Body of pancreas (tissue), 4 donors: ENCODE data around the gene TMED4. TPM values are rescaled to one million over a fixed set of nuclear protein-coding genes. Genes with fewer than 3 reads are reported as not detected.

Source experiments
- ATAC-seq: fragments of 150-250 bp; one replicate; pipeline ENCODE4 v1.9.1; 2016
- DNase-seq, 4 donors: peaks; one replicate each; pipeline ENCODE4 v3.0.0-alpha.2; 2019
- H3K27ac ChIP-seq, 4 donors: fragments of 200-600 bp; sonication (generic); 1 replicate in 3 of 4; 2 replicates in 1 of 4; pipeline versions ENCODE4 v1.5.1 to v1.6.1; 2016 to 2019; ENCODE audit warnings: mild to moderate bottlenecking in 1 of 4, mixed read lengths in 1 of 4, moderate library complexity in 1 of 4
- H3K27me3 ChIP-seq, 2 donors: fragments of 200-600 bp; sonication (generic); one replicate each; pipeline ENCODE4 v1.6.0; 2016; ENCODE audit warnings: mild to moderate bottlenecking in 1 of 2
- H3K36me3 ChIP-seq, 2 donors: fragments of 200-600 bp; sonication (generic); replicated peaks in 1 of 2; 2 replicates each; pipeline ENCODE4 v1.5.1; 2016; ENCODE audit warnings: low read depth in 2 of 2; ENCODE audit not compliant: insufficient read depth in 1 of 2
- H3K4me1 ChIP-seq: fragments of 200-600 bp; sonication (generic); one replicate; pipeline ENCODE4 v1.6.0; 2016
- H3K4me3 ChIP-seq, 2 donors: fragments of 200-600 bp; sonication (generic); 1 replicate in 1 of 2; 2 replicates in 1 of 2; pipeline ENCODE4 v1.5.1; 2016 to 2019
- H3K9me3 ChIP-seq, 3 donors: fragments of 200-600 bp; sonication (generic); 1 replicate in 2 of 3; 2 replicates in 1 of 3; pipeline ENCODE4 v1.5.1; 2016
- POLR2A ChIP-seq, 3 donors: fragments of 450-650 bp; IDR thresholded peaks; one replicate each; pipeline ENCODE4 v1.6.1; 2016; ENCODE audit warnings: antibody characterized with exemption in 3 of 3, mild to moderate bottlenecking in 2 of 3
- whole genome bisulfite sequencing, 2 donors: methylation state at CpG; one replicate each; pipeline ENCODE4 v1.1.5; 2017; 5-methylcytosine and 5-hydroxymethylcytosine counted together
- intact Hi-C: fragments of 100-400 bp; cut with DNase I; formaldehyde crosslinking; loops from one replicate; pipeline ENCODE4 v1.15.1; 2023
- total RNA-seq, 2 donors: library from RNA; depleted of rRNA; stranded (reverse); fragments of >200 nt; gene quantifications; one replicate each; pipeline ENCODE4 v1.1.0, GENCODE V29; 2016
- TF ChIP-seq, protein P1 (sequence below), 7 experiments: fragments of 450-650 bp in 4 of 7; fragments of 200-600 bp in 3 of 7; sonication (generic) in 3 of 7; IDR thresholded peaks; one replicate each; pipeline ENCODE4 v1.5.1; 2016 to 2019; ENCODE audit warnings: antibody characterized with exemption in 7 of 7

TMED4 gene
- total RNA-seq, 2 donors from 2014 or later = 52.4 to 65.6 TPM

DNA sequence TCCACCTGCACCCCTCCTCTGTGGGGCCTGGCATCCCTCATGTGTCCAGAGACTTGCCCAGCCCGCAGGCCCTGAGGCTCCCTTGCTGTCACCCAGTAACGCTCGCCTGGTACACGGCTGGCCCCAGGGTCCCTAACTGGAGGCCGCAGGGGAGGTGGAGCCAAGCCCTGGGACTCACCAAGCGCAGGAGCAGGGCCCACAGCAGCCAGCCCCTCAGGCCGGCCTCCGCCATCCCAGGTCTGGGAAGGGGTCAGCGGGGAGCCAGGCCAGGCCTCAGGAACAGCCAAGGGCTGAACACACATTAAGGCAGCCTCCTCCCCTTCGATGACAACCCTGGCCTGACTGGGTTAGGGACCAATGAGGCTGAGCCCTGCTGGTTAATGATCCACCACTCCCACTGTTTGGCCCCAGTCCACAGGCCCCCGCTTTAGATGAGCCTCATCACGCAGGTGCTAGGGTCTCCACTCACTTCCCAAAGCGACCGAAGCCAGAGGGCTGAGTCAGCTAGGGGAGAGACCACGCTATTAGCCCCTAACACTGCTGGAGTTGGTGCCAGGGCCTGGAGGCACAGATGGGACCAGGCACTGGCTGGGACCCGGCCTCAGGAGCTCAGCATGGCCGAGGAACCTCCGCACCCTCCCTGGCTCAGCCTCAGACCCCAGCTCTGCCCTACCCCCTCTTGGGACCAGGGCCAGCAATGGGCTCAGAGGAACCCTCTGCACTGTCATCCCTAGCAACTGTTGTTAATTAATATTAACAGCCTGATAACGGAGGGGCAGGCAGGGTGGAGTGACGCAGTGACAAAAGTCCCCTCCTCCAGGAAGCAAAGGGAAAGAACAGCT lies 40.8 kb downstream of the TMED4 start, which contains the start of gene NPC1L1:
NPC1L1 (minus strand) TSS at position 303 of the 842 bp plus-strand sequence; CDS start at position 232, 71 bp downstream.
- WGBS, 2 donors = 60% methylated on average over 20 of the region's 20 CpGs; no CpG with 5 or more reads in 1 of the 2 donors
- no peak within 1 kb of the TSS for H3K27ac ChIP-seq
- DNase-seq = peak in 1 of 4 donors; percentile 45
- no peaks in the 10 kb centered on the region for H3K36me3 ChIP-seq
- no peaks in the 10 kb centered on the region for H3K4me1 ChIP-seq
- ATAC-seq = peak; percentile 50
- intact Hi-C loops = no loop called here
- no peaks in the 10 kb centered on the region for H3K9me3 ChIP-seq
- H3K27me3 ChIP-seq = no peaks in the 10 kb centered on the region
- no peak for TF ChIP-seq POLR2A (IDR thresholded peaks at IDR 0.05)
- TF ChIP-seq, protein P1, sequence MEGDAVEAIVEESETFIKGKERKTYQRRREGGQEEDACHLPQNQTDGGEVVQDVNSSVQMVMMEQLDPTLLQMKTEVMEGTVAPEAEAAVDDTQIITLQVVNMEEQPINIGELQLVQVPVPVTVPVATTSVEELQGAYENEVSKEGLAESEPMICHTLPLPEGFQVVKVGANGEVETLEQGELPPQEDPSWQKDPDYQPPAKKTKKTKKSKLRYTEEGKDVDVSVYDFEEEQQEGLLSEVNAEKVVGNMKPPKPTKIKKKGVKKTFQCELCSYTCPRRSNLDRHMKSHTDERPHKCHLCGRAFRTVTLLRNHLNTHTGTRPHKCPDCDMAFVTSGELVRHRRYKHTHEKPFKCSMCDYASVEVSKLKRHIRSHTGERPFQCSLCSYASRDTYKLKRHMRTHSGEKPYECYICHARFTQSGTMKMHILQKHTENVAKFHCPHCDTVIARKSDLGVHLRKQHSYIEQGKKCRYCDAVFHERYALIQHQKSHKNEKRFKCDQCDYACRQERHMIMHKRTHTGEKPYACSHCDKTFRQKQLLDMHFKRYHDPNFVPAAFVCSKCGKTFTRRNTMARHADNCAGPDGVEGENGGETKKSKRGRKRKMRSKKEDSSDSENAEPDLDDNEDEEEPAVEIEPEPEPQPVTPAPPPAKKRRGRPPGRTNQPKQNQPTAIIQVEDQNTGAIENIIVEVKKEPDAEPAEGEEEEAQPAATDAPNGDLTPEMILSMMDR (IDR thresholded peaks at IDR 0.05) = no peak
- H3K4me3 ChIP-seq = no peak within 1 kb of the TSS

GRCh38 chr7:44540592-44541027 lies 41.4 kb downstream of the TMED4 start:
- Histone ChIP-seq H3K27ac (no peak overlapping the region), H3K9me3 (no peaks in the 10 kb centered on the region), H3K27me3 (no peaks in the 10 kb centered on the region), H3K4me1 (no peaks in the 10 kb centered on the region), H3K4me3 (no peak overlapping the region), H3K36me3 (no peaks in the 10 kb centered on the region)
- no peak for DNase-seq
- intact Hi-C loops = no loop called here
- TF ChIP-seq POLR2A (IDR thresholded peaks at IDR 0.05) = no peak
- TF ChIP-seq, protein P1 (IDR thresholded peaks at IDR 0.05) = no peak
- 82% methylated on average over 5 of the region's 5 CpGs; no CpG with 5 or more reads in 1 of the 2 donors for WGBS, 2 donors
- ATAC-seq = no peak

DNA sequence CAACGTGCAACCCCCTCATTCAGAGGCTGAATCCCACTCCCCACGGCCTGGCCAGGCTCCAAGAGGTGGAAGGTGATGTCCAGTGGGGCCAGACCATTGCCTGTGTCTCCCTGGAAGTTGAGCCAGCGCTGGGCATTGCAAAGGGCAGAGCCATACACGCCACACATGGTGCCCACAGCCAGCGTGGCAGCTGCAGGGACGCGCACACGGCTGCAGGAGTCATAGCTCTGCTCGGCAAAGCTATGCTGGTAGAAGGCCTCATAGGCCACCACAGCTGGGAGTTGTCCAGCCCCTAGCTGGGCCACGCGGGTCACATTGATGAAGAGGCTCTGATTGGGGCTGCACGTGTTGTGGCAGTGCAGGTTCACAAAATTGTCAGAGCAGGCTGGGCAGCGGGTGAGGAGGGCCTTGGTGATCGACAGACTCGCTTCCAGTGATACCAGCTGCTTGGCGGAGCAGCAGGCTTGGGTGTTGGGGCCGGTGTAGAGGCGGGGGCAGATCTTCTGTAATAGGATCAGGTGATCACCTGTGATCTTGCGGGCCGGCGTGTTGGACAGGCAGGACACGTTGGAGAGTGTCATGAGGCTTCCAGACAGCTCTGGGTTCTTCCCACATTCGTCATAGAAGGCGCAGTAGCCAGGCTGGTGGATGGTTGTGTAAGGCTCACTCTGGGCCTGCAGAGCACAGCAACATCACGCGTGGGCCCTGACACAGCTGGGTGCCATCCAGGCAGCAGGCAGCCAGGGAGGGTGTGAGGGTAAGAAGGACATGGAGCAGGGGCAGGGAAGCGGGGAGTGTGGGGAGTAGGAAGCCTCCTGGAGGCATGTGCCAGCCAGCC lies 42.1 kb downstream of the TMED4 start:
- DNase-seq = no peak
- no peaks in the 10 kb centered on the region for H3K9me3 ChIP-seq
- H3K27me3 ChIP-seq = no peaks in the 10 kb centered on the region
- H3K4me3 ChIP-seq = no peak overlapping the region
- no peak overlapping the region for H3K27ac ChIP-seq
- TF ChIP-seq, protein P1 (IDR thresholded peaks at IDR 0.05) = no peak
- no peak for TF ChIP-seq POLR2A (IDR thresholded peaks at IDR 0.05)
- 85 to 87% methylated on average over 24 to 27 of the region's 27 CpGs for WGBS, 2 donors
- no peaks in the 10 kb centered on the region for H3K36me3 ChIP-seq
- no peak for ATAC-seq
- intact Hi-C loops = no loop called here
- H3K4me1 ChIP-seq = no peaks in the 10 kb centered on the region

GRCh38 chr7:44538798-44539668 lies 43.0 kb downstream of the TMED4 start:
- intact Hi-C loops = no loop called here
- TF ChIP-seq, protein P1 (IDR thresholded peaks at IDR 0.05) = no peak
- no peak for TF ChIP-seq POLR2A (IDR thresholded peaks at IDR 0.05)
- Histone ChIP-seq H3K36me3 (no peaks in the 10 kb centered on the region), H3K4me3 (no peak overlapping the region), H3K27ac (no peak overlapping the region), H3K4me1 (no peaks in the 10 kb centered on the region), H3K9me3 (no peaks in the 10 kb centered on the region), H3K27me3 (no peaks in the 10 kb centered on the region)
- WGBS, 2 donors = 83 to 87% methylated on average over 25 to 31 of the region's 32 CpGs
- ATAC-seq (no peak), DNase-seq (no peak)
